Activated CD8-positive, alpha-beta T cell treated with anti-CD3 and anti-CD28 coated beads for 36 hours (primary cell): Measurements from ENCODE around the gene TPRG1. TPM values are rescaled to one million over a fixed set of nuclear protein-coding genes. Genes with fewer than 3 reads are reported as not detected.

Source experiments
- ATAC-seq: fragments of 200-7000 bp; cut with Tn5 transposase; one replicate; pipeline ENCODE4 v1.10.0; 2021; ENCODE audit warnings: mild to moderate bottlenecking, moderate library complexity
- CTCF ChIA-PET: fragments of 350-600 bp; sonication (Branson Sonifier 250); formaldehyde crosslinking; loops from one replicate; lab custom pipeline; 2021; ENCODE audit warnings: antibody characterized with exemption; lab: Charles Lee
- POLR2A ChIA-PET: fragments of 350-600 bp; sonication (Branson Sonifier 250); formaldehyde crosslinking; loops from one replicate; lab custom pipeline; 2021; ENCODE audit warnings: antibody characterized with exemption; lab: Charles Lee
- DNase-seq: peaks from one replicate; pipeline ENCODE4 v3.0.0-alpha.2; 2020
- H3K27ac Mint-ChIP-seq: one replicate; pipeline ENCODE4 v1.8.0; 2021; ENCODE audit warnings: mild to moderate bottlenecking, mixed read lengths
- H3K27me3 Mint-ChIP-seq: one replicate; pipeline ENCODE4 v1.8.0; 2021; ENCODE audit warnings: mixed read lengths
- H3K36me3 Mint-ChIP-seq: one replicate; pipeline ENCODE4 v1.8.0; 2021; ENCODE audit warnings: low read depth, mixed read lengths
- H3K4me1 Mint-ChIP-seq: one replicate; pipeline ENCODE4 v1.8.0; 2021; ENCODE audit warnings: low read depth, mixed read lengths
- H3K4me3 Mint-ChIP-seq: one replicate; pipeline ENCODE4 v1.8.0; 2021; ENCODE audit warnings: mild to moderate bottlenecking, moderate library complexity, mixed read lengths
- H3K9me3 Mint-ChIP-seq: one replicate; pipeline ENCODE4 v1.8.0; 2021; ENCODE audit warnings: mixed read lengths
- CTCF ChIP-seq: fragments of 200-600 bp; IDR thresholded peaks from one replicate; pipeline ENCODE4 v1.8.0; 2022; ENCODE audit warnings: antibody characterized with exemption, mild to moderate bottlenecking
- intact Hi-C: fragments of 100-400 bp; cut with micrococcal nuclease; formaldehyde crosslinking; loops from one replicate; pipeline ENCODE4 v1.10.0; 2022
- total RNA-seq, 2 experiments: library from RNA; stranded (reverse); gene quantifications; one replicate each; pipeline ENCODE4 v1.2.3, GENCODE V29; 2021

TPRG1 gene
- total RNA-seq, 2 experiments from 2014 or later: 2.5 to 3.0 TPM

GRCh38 chr3:189144645-189145044, 27.1 kb upstream of the TPRG1 start:
- intact Hi-C loops: loop anchor here (5.0 kb wide), 2 partner anchors 187 to 1407 kb away; no protein-coding TSS in a partner anchor
- ChIA-PET POLR2A (no interaction called here), CTCF (interaction anchor here (0.6 to 6.2 kb wide), 10 partner anchors 12 to 1405 kb away, joined by 3 to 73 read pairs (median 4); no protein-coding TSS in a partner anchor)

GRCh38 chr3:189146848-189147247, 24.9 kb upstream of the TPRG1 start:
- intact Hi-C loops: loop anchor here (5.0 kb wide), 1 partner anchor 1410 kb away; no protein-coding TSS in a partner anchor
- Mint-ChIP-seq H3K27ac (no peak overlapping the region), H3K4me3 (no peak overlapping the region), H3K27me3 (no peaks in the 10 kb centered on the region), H3K9me3 (no peaks in the 10 kb centered on the region), H3K36me3 (no peaks in the 10 kb centered on the region), H3K4me1 (peaks cover 33% of the 10 kb centered on the region)
- DNase-seq (no peak), ATAC-seq (no peak)
- CTCF ChIA-PET: interaction anchor here (0.8 to 6.2 kb wide), 5 partner anchors 101 to 1407 kb away, joined by 3 to 73 read pairs (median 4); no protein-coding TSS in a partner anchor
- POLR2A ChIA-PET: no interaction called here
- no peak for TF ChIP-seq CTCF

More at GRCh38 chr3:189144645-189145044, 27.1 kb upstream of the TPRG1 start:
- Mint-ChIP-seq H3K27me3 (peaks cover 4% of the 10 kb centered on the region), H3K4me3 (no peak overlapping the region), H3K27ac (peak overlapping the region; percentile 6), H3K36me3 (no peaks in the 10 kb centered on the region), H3K4me1 (peaks cover 34% of the 10 kb centered on the region), H3K9me3 (no peaks in the 10 kb centered on the region)
- DNase-seq (peak; percentile 25), ATAC-seq (peak; percentile 67)
- TF ChIP-seq CTCF: no peak

GRCh38 chr3:189148081-189148507, 23.7 kb upstream of the TPRG1 start:
- peak; percentile 83 for TF ChIP-seq CTCF
- peak; percentile 81 for DNase-seq
- peak; percentile 88 for ATAC-seq
- H3K4me1 Mint-ChIP-seq: peaks cover 24% of the 10 kb centered on the region
- no peak overlapping the region for H3K4me3 Mint-ChIP-seq
- intact Hi-C loops: loop anchor here (5.0 kb wide), 1 partner anchor 1411 kb away; no protein-coding TSS in a partner anchor
- H3K9me3 Mint-ChIP-seq: no peaks in the 10 kb centered on the region
- ChIA-PET POLR2A (no interaction called here), CTCF (interaction anchor here (0.7 to 2.0 kb wide), 15 partner anchors 9 to 1410 kb away, joined by 3 to 10 read pairs (median 4); no protein-coding TSS in a partner anchor)
- no peak overlapping the region for H3K27ac Mint-ChIP-seq
- H3K36me3 Mint-ChIP-seq: no peaks in the 10 kb centered on the region
- H3K27me3 Mint-ChIP-seq: no peaks in the 10 kb centered on the region

- ChIA-PET CTCF (interaction anchor here (0.9 to 2.0 kb wide), 9 partner anchors 9 to 1411 kb away, joined by 3 to 10 read pairs (median 7); no protein-coding TSS in a partner anchor), POLR2A (no interaction called here)
- DNase-seq: no peak
- H3K4me3 Mint-ChIP-seq: no peak overlapping the region
- intact Hi-C loops: loop anchor here (5.0 kb wide), 1 partner anchor 1412 kb away; no protein-coding TSS in a partner anchor
- ATAC-seq: no peak
- H3K36me3 Mint-ChIP-seq: no peaks in the 10 kb centered on the region
- peaks cover 15% of the 10 kb centered on the region for H3K4me1 Mint-ChIP-seq
- no peaks in the 10 kb centered on the region for H3K27me3 Mint-ChIP-seq
- H3K9me3 Mint-ChIP-seq: no peaks in the 10 kb centered on the region
- no peak overlapping the region for H3K27ac Mint-ChIP-seq
- TF ChIP-seq CTCF: no peak
These were observed 22.6 kb upstream of the TPRG1 start for GRCh38 chr3:189149203-189149602.
